H1 (cell line): ENCODE data around the gene NKAIN4. TPM values are rescaled to one million over a fixed set of nuclear protein-coding genes. Genes with fewer than 3 reads are reported as not detected.

Experiments used
- CTCF ChIA-PET: fragments of 300-600 bp; sonication (Branson Sonifier 250); formaldehyde crosslinking; loops from one replicate; lab custom pipeline; 2021; ENCODE audit not compliant: partially characterized antibody; lab: Charles Lee
- POLR2A ChIA-PET: fragments of 300-600 bp; sonication (Branson Sonifier 250); formaldehyde crosslinking; loops from one replicate; lab custom pipeline; 2021; ENCODE audit warnings: inconsistent platforms; ENCODE audit not compliant: partially characterized antibody; lab: Charles Lee
- DNase-seq, 2 experiments: peaks; one replicate each; pipeline versions ENCODE4 v3.0.0 to v3.0.0-alpha.2; 2010 to 2022; ENCODE audit warnings: low spot score in 2 of 2, low read depth in 1 of 2, mixed read lengths in 1 of 2
- FAIRE-seq: peaks from 2 replicates; lab custom pipeline; 2011; peaks lifted over from hg19 to GRCh38; lab: Jason Lieb, UNC
- H2AFZ ChIP-seq: 2 replicates; pipeline ENCODE4 v1.8.1; 2012; ENCODE audit warnings: low read length, inconsistent platforms
- H2AK5ac ChIP-seq: 2 replicates; pipeline ENCODE4 v1.6.1; 2013; ENCODE audit warnings: low read depth, low read length
- H2BK120ac ChIP-seq: replicated peaks from 2 replicates; pipeline ENCODE3; 2013; ENCODE audit warnings: low read depth, low read length, inconsistent platforms
- H2BK12ac ChIP-seq: 2 replicates; pipeline ENCODE4 v1.6.1; 2013; ENCODE audit warnings: low read depth, low read length
- H2BK15ac ChIP-seq: 2 replicates; pipeline ENCODE4 v1.6.1; 2013; ENCODE audit warnings: low read length
- H2BK20ac ChIP-seq: 2 replicates; pipeline ENCODE4 v1.6.1; 2013; ENCODE audit warnings: low read length
- H2BK5ac ChIP-seq: 2 replicates; pipeline ENCODE4 v1.6.1; 2013; ENCODE audit warnings: low read depth, low read length
- H3K14ac ChIP-seq: 2 replicates; pipeline ENCODE4 v1.6.1; 2013; ENCODE audit warnings: inconsistent platforms; ENCODE audit not compliant: insufficient read length
- H3K18ac ChIP-seq: 2 replicates; pipeline ENCODE4 v1.6.1; 2013; ENCODE audit warnings: low read length; ENCODE audit errors: extremely low read depth
- H3K23ac ChIP-seq: 2 replicates; pipeline ENCODE4 v1.6.1; 2013; ENCODE audit warnings: inconsistent platforms; ENCODE audit not compliant: insufficient read length
- H3K23me2 ChIP-seq: 2 replicates; pipeline ENCODE4 v1.6.1; 2013; ENCODE audit warnings: low read depth, low read length
- H3K27ac ChIP-seq: 2 replicates; pipeline ENCODE4 v1.6.1; 2011; ENCODE audit warnings: low read depth, low read length, inconsistent platforms
- H3K27me3 ChIP-seq, 4 experiments: replicated peaks in 1 of 4; 1 replicate in 1 of 4; 2 replicates in 3 of 4; pipeline versions ENCODE4 v1.6.1 to v1.8.1; 2011 to 2013; ENCODE audit warnings: low read length in 3 of 4, mild to moderate bottlenecking in 3 of 4, inconsistent platforms in 2 of 4, mixed read lengths in 2 of 4, moderate library complexity in 1 of 4; ENCODE audit not compliant: control insufficient read depth in 3 of 4, insufficient read depth in 3 of 4; ENCODE audit errors: extremely low read depth in 1 of 4
- H3K36me3 ChIP-seq, 4 experiments: 2 replicates each; pipeline versions ENCODE4 v1.6.1 to v1.8.1; 2011 to 2013; ENCODE audit warnings: mild to moderate bottlenecking in 4 of 4, low read length in 3 of 4, moderate library complexity in 2 of 4, control low read depth in 1 of 4, inconsistent platforms in 1 of 4; ENCODE audit not compliant: insufficient read depth in 4 of 4, control insufficient read depth in 2 of 4
- H3K4ac ChIP-seq: replicated peaks from 2 replicates; pipeline ENCODE3; 2013; ENCODE audit warnings: low read length, low read depth, mixed read lengths, inconsistent platforms; ENCODE audit not compliant: insufficient read length
- H3K4me1 ChIP-seq, 4 experiments: replicated peaks in 1 of 4; 1 replicate in 1 of 4; 2 replicates in 3 of 4; pipeline versions ENCODE4 v1.6.1 to v1.8.1; 2011 to 2013; ENCODE audit warnings: low read length in 3 of 4, inconsistent platforms in 2 of 4, mixed read lengths in 1 of 4; ENCODE audit not compliant: insufficient read depth in 4 of 4, control insufficient read depth in 3 of 4
- H3K4me2 ChIP-seq, 2 experiments: 2 replicates each; pipeline versions ENCODE4 v1.6.1 to v1.8.1; 2011 to 2013; ENCODE audit warnings: low read depth in 2 of 2, low read length in 2 of 2, control low read depth in 1 of 2, inconsistent platforms in 1 of 2, mild to moderate bottlenecking in 1 of 2; ENCODE audit not compliant: insufficient read depth in 1 of 2
- H3K4me3 ChIP-seq, 4 experiments: fragments of 200-600, 300-600 bp in 1 of 4; sonication (generic), shearing (Covaris generic), sonication (Bioruptor Twin) in 1 of 4; 2 replicates each; pipeline versions ENCODE4 v1.5.1 to v1.8.1; 2011 to 2016; ENCODE audit warnings: low read length in 4 of 4, low read depth in 3 of 4, control low read depth in 2 of 4, inconsistent platforms in 2 of 4, mild to moderate bottlenecking in 2 of 4, mixed read lengths in 1 of 4, moderate library complexity in 1 of 4; ENCODE audit not compliant: insufficient read depth in 2 of 4; ENCODE audit errors: extremely low read depth in 1 of 4
- H3K56ac ChIP-seq: replicated peaks from 2 replicates; pipeline ENCODE3; 2013; ENCODE audit warnings: low read depth, mild to moderate bottlenecking, mixed read lengths, low read length, inconsistent platforms; ENCODE audit not compliant: insufficient read length
- H3K79me1 ChIP-seq: 2 replicates; pipeline ENCODE4 v1.6.1; 2013; ENCODE audit warnings: low read depth, low read length, control low read depth
- H3K79me2 ChIP-seq, 2 experiments: 2 replicates each; pipeline versions ENCODE4 v1.6.1 to v1.8.1; 2012 to 2013; ENCODE audit warnings: low read length in 2 of 2, mild to moderate bottlenecking in 2 of 2, inconsistent platforms in 1 of 2; ENCODE audit not compliant: insufficient read depth in 2 of 2, control insufficient read depth in 1 of 2
- H3K9ac ChIP-seq, 4 experiments: replicated peaks in 1 of 4; 1 replicate in 1 of 4; 2 replicates in 3 of 4; pipeline versions ENCODE4 v1.6.1 to v1.8.1; 2011 to 2013; ENCODE audit warnings: low read depth in 3 of 4, low read length in 3 of 4, control low read depth in 2 of 4, mild to moderate bottlenecking in 2 of 4, moderate library complexity in 2 of 4, inconsistent platforms in 1 of 4; ENCODE audit errors: extremely low read depth in 1 of 4
- H3K9me3 ChIP-seq, 2 experiments: 2 replicates each; pipeline versions ENCODE4 v1.6.1 to v1.8.1; 2012 to 2013; ENCODE audit warnings: mild to moderate bottlenecking in 2 of 2, moderate library complexity in 2 of 2, control low read depth in 1 of 2, inconsistent platforms in 1 of 2, low read depth in 1 of 2, low read length in 1 of 2, mixed read lengths in 1 of 2; ENCODE audit not compliant: insufficient read depth in 2 of 2
- H4K20me1 ChIP-seq, 2 experiments: replicated peaks in 1 of 2; 2 replicates each; pipeline versions ENCODE3 to v1.8.1; 2011 to 2013; ENCODE audit warnings: inconsistent platforms in 2 of 2, low read length in 2 of 2, mild to moderate bottlenecking in 1 of 2; ENCODE audit not compliant: insufficient read depth in 2 of 2, control insufficient read depth in 1 of 2
- H4K5ac ChIP-seq: 2 replicates; pipeline ENCODE4 v1.6.1; 2013; ENCODE audit warnings: low read length, low read depth, mixed read lengths, inconsistent platforms; ENCODE audit not compliant: insufficient read length
- H4K8ac ChIP-seq: 2 replicates; pipeline ENCODE4 v1.8.0; 2013; ENCODE audit warnings: mild to moderate bottlenecking, moderate library complexity, low read length, inconsistent platforms; ENCODE audit not compliant: insufficient read depth; ENCODE audit errors: extremely low read depth
- H4K91ac ChIP-seq: replicated peaks from 2 replicates; pipeline ENCODE3; 2013; ENCODE audit warnings: low read length, mixed read lengths, inconsistent platforms; ENCODE audit not compliant: insufficient read length
- GABPA ChIP-seq: IDR thresholded peaks from 2 replicates; pipeline ENCODE4 v1.6.1; 2011; ENCODE audit warnings: mild to moderate bottlenecking, low read length, moderate library complexity, borderline replicate concordance; ENCODE audit not compliant: insufficient read depth
- POU5F1 ChIP-seq: IDR thresholded peaks from 2 replicates; pipeline ENCODE4 v1.6.1; 2011; ENCODE audit warnings: low read depth, mild to moderate bottlenecking, low read length, moderate library complexity
- RNF2 ChIP-seq: fragments of 200-900, 300-1000 bp; sonication (generic); IDR thresholded peaks from 2 replicates; pipeline ENCODE4 v1.7.1; 2016; ENCODE audit warnings: borderline replicate concordance, low read depth, mild to moderate bottlenecking, antibody characterized with exemption, low read length; ENCODE audit not compliant: poor library complexity, severe bottlenecking; ENCODE audit errors: missing control alignments
- SRF ChIP-seq: IDR thresholded peaks from 2 replicates; pipeline ENCODE4 v1.6.1; 2011; ENCODE audit warnings: mild to moderate bottlenecking, low read depth, low read length, moderate library complexity
- TAF1 ChIP-seq: IDR thresholded peaks from 2 replicates; pipeline ENCODE4 v1.6.1; 2011; ENCODE audit warnings: mild to moderate bottlenecking, low read depth, low read length
- TCF12 ChIP-seq: IDR thresholded peaks from 2 replicates; pipeline ENCODE4 v1.6.1; 2011; ENCODE audit warnings: low read depth, mild to moderate bottlenecking, low read length
- TEAD4 ChIP-seq: IDR thresholded peaks from 2 replicates; pipeline ENCODE4 v1.6.1; 2012; ENCODE audit warnings: low read depth, low read length, inconsistent platforms, mixed read lengths
- ZNF274 ChIP-seq: IDR thresholded peaks from 2 replicates; pipeline ENCODE4 v1.7.0; 2012; ENCODE audit warnings: low read length, borderline replicate concordance; ENCODE audit errors: extremely low read depth
- WGBS, 2 experiments: shearing (Covaris generic) in 1 of 2; methylation state at CpG; one replicate each; pipeline versions ENCODE4 v1.1.6 to v1.1.7; 2013 to 2015; ENCODE audit warnings: low lambda C conversion rate in 2 of 2, mixed read lengths in 2 of 2, inconsistent platforms in 1 of 2, low coverage in 1 of 2, missing lambda C conversion rate in 1 of 2; ENCODE audit not compliant: insufficient replicate concordance in 2 of 2, insufficient coverage in 1 of 2, insufficient read length in 1 of 2; ENCODE audit errors: extremely low coverage in 1 of 2, missing lambda C conversion rate in 1 of 2; 5-methylcytosine and 5-hydroxymethylcytosine counted together
- polyA plus RNA-seq, 7 experiments: library from polyadenylated mRNA; depleted of rRNA in 3 of 7; stranded (reverse) in 5 of 7; unstranded in 2 of 7; fragments of >200 nt in 5 of 7; fragments of 200-250 nt in 2 of 7; gene quantifications; 1 replicate in 5 of 7; 2 replicates in 1 of 7; 4 replicates in 1 of 7; pipeline versions ENCODE4 v1.2.1 to v1.2.3, GENCODE V29; 2011 to 2013; ENCODE audit warnings: missing spikeins in 2 of 7, mixed read lengths in 2 of 7
- total RNA-seq: library from RNA; stranded (reverse); fragmentation: NEBNext Ultra II Directional; extraction: Animal tissue kit (Norgen Biotek cat#: 25700); gene quantifications from 2 replicates; pipeline ENCODE4 v1.2.1, GENCODE V29; 2021
- TF ChIP-seq, protein P1 (sequence below): IDR thresholded peaks from 2 replicates; pipeline ENCODE4 v1.6.1; 2012; ENCODE audit warnings: low read length, inconsistent platforms

Gene NKAIN4
- total and polyA plus RNA-seq, 2 of the 8 experiments (the other 6 are each of a cell fraction or from before 2014, with no cell fraction given): 6.9 to 17.0 TPM

DNA sequence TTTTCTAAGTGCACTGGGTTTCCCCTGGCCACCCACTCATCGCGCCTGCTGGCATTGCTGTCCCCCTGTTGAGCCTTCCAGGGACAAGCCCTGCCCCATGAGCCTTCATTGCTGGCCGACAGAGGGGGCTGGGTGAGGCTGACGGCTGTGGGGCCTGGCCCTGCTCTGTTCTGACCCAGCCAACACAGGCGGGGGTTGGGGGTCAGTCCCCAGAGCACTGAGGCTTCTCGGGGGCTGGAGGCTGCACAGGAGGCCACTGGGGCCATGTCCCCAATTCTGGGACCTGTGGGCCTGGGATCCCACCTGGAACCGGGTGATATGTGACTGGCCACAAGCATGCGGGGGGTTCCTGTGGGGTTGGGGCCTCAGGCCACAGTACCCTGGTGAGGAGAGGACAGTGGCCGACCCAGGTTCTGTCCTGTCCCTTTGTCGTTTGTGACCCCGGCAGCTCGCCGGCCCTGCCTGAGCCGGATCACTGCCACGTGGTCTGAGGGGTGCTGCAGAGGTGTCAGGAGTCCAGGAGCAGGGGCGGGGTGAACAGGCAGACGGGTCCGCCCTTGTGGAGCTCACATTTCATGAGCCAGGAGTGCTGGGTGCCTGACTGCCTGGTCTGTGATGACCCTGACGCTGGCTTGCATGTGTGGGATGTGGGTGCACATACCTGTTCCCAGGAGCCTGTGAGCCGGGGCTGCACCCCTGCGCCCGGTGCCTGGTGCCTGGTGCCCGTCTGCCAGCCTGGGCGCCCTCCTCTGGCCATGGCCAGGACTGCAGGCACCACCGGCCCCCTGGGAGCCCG, 36.6 kb upstream of the NKAIN4 start:
- H3K56ac ChIP-seq: no peak overlapping the region
- no peak overlapping the region for H2AK5ac ChIP-seq
- H2BK120ac ChIP-seq: no peak overlapping the region
- peaks cover 0 to 24% (median 17%) of the 10 kb centered on the region in 4 experiments; a peak in 6 of 7 replicates for H3K4me1 ChIP-seq
- H3K4ac ChIP-seq: no peak overlapping the region
- peaks cover 0 to 20% (median 5%) of the 10 kb centered on the region in 4 experiments; a peak in 4 of 8 replicates for H3K36me3 ChIP-seq
- POLR2A ChIA-PET: interaction anchor here (0.9 to 3.7 kb wide), 9 partner anchors 9 to 363 kb away, joined by 3 to 26 read pairs (median 4); partner anchors contain the start of gene ARFGAP1
- WGBS, 2 experiments: 57% methylated on average over 26 of the region's 26 CpGs; no CpG with 5 or more reads in 1 of the 2 experiments
- peak; percentile 33 to 98 for DNase-seq
- peaks cover 3% of the 10 kb centered on the region; the same call in 1 of the 2 replicates for H3K23me2 ChIP-seq
- H3K9me3 ChIP-seq: no peaks in the 10 kb centered on the region
- H4K5ac ChIP-seq: no peak overlapping the region
- H3K4me3 ChIP-seq: no peak overlapping the region
- no peak overlapping the region for H3K23ac ChIP-seq
- H3K18ac ChIP-seq: no peak overlapping the region
- FAIRE-seq: no peak
- no peak overlapping the region for H3K14ac ChIP-seq
- H2AFZ ChIP-seq: no peak overlapping the region
- H4K20me1 ChIP-seq: peaks cover 0 to 9% of the 10 kb centered on the region in 2 experiments
- H3K9ac ChIP-seq: no peak overlapping the region
- H3K27me3 ChIP-seq: peaks cover 0 to 9% (median 0%) of the 10 kb centered on the region in 4 experiments; a peak in 2 of 7 replicates
- H2BK15ac ChIP-seq: no peak overlapping the region
- no peaks in the 10 kb centered on the region; the same call in 1 of the 2 replicates for H3K79me1 ChIP-seq
- no peak overlapping the region for H2BK12ac ChIP-seq
- H3K4me2 ChIP-seq: 0 out of 4 replicates have a peak overlapping the region, but pooled peaks of 1 of the 2 experiments have one; percentile 18
- peak overlapping the region; percentile 60; the same call in 1 of the 2 replicates for H2BK5ac ChIP-seq
- 0 out of 2 replicates have a peak overlapping the region, but pooled peaks have one; percentile 48 for H2BK20ac ChIP-seq
- CTCF ChIA-PET: interaction anchor here (0.7 to 9.9 kb wide), 36 partner anchors 9 to 255 kb away, joined by 3 to 81 read pairs (median 5); partner anchors contain the start of genes ARFGAP1 and BIRC7
- H3K79me2 ChIP-seq: no peaks in the 10 kb centered on the region
- H3K27ac ChIP-seq: no peak overlapping the region
- peak overlapping the region; percentile 23; the same call in 1 of the 2 replicates for H4K8ac ChIP-seq
- H4K91ac ChIP-seq: no peak overlapping the region
- TF ChIP-seq GABPA (peak; percentile 82; the same call in 1 of the 2 replicates), POU5F1 (no peak), TEAD4 (no peak), RNF2 (no peak), SRF (no peak), TCF12 (no peak), TAF1 (no peak), ZNF274 (no peak)
- TF ChIP-seq, protein P1, sequence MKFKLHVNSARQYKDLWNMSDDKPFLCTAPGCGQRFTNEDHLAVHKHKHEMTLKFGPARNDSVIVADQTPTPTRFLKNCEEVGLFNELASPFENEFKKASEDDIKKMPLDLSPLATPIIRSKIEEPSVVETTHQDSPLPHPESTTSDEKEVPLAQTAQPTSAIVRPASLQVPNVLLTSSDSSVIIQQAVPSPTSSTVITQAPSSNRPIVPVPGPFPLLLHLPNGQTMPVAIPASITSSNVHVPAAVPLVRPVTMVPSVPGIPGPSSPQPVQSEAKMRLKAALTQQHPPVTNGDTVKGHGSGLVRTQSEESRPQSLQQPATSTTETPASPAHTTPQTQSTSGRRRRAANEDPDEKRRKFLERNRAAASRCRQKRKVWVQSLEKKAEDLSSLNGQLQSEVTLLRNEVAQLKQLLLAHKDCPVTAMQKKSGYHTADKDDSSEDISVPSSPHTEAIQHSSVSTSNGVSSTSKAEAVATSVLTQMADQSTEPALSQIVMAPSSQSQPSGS: 0 out of 2 replicates have a peak, but pooled peaks have one; percentile 25
